NOMO-1 (cell line): ENCODE data around the gene GRIP2.
A peak's percentile ranks its signal among the peaks of the same experiment; 100 is the strongest.

Experiments
- DNase-seq, 2 experiments: peaks; one replicate each; lab custom pipeline; 2025; ENCODE audit not compliant: unreplicated experiment in 2 of 2; lab: John Stamatoyannopoulos, UW

GRIP2 gene

GRCh38 chr3:14472471-14473351 lies 67.4 kb downstream of the GRIP2 start:
- DNase-seq = no peak

GRCh38 chr3:14471690-14472089 lies 68.5 kb downstream of the GRIP2 start:
- no peak for DNase-seq

GRCh38 chr3:14471016-14471415 lies 69.1 kb downstream of the GRIP2 start:
- no peak for DNase-seq

GRCh38 chr3:14470461-14470860 lies 69.7 kb downstream of the GRIP2 start:
- no peak for DNase-seq

- no peak for DNase-seq
These were observed 71.5 kb downstream of the GRIP2 start for GRCh38 chr3:14468621-14468981.

- peak in 1 of 2 experiments; percentile 9 for DNase-seq
These were observed 72.1 kb downstream of the GRIP2 start for GRCh38 chr3:14467814-14468620.

GRCh38 chr3:14466179-14466903 lies 73.8 kb downstream of the GRIP2 start:
- no peak for DNase-seq

- DNase-seq = no peak
These were observed 74.7 kb downstream of the GRIP2 start for GRCh38 chr3:14465425-14465824.

GRCh38 chr3:14464521-14464920 lies 75.6 kb downstream of the GRIP2 start:
- DNase-seq = no peak

- no peak for DNase-seq
These were observed 76.0 kb downstream of the GRIP2 start for GRCh38 chr3:14464141-14464465.

- DNase-seq = no peak
These were observed 76.6 kb downstream of the GRIP2 start for GRCh38 chr3:14463330-14464140.

GRCh38 chr3:14462738-14463137 lies 77.4 kb downstream of the GRIP2 start:
- DNase-seq = no peak

GRCh38 chr3:14461748-14462324 lies 78.3 kb downstream of the GRIP2 start:
- DNase-seq = peak; percentile 18 to 19

- no peak for DNase-seq
These were observed 79.0 kb downstream of the GRIP2 start for GRCh38 chr3:14461006-14461747.

GRCh38 chr3:14460342-14461005 lies 79.7 kb downstream of the GRIP2 start:
- DNase-seq = no peak

- no peak for DNase-seq
These were observed 80.4 kb downstream of the GRIP2 start for GRCh38 chr3:14459787-14460186.

- no peak for DNase-seq
These were observed 80.8 kb downstream of the GRIP2 start for GRCh38 chr3:14459384-14459783.

GRCh38 chr3:14458434-14459275 lies 81.5 kb downstream of the GRIP2 start:
- no peak for DNase-seq
